GM12891 (cell line): ENCODE results near the gene SNX10.

Experiments used
- PAX5 ChIP-seq: IDR thresholded peaks from 2 replicates; pipeline ENCODE4 v1.6.1; 2011; ENCODE audit warnings: low read length, moderate library complexity, mild to moderate bottlenecking; ENCODE audit not compliant: insufficient read depth, severe bottlenecking
- POLR2A ChIP-seq: IDR thresholded peaks from 2 replicates; pipeline ENCODE4 v1.6.1; 2011; ENCODE audit warnings: low read depth, low read length, control low read depth
- POLR2AphosphoS5 ChIP-seq: IDR thresholded peaks from 2 replicates; pipeline ENCODE4 v1.6.1; 2011; ENCODE audit warnings: low read depth, low read length, control low read depth
- POU2F2 ChIP-seq: IDR thresholded peaks from 2 replicates; pipeline ENCODE4 v1.6.1; 2011; ENCODE audit warnings: low read depth, mild to moderate bottlenecking, control low read depth, low read length, moderate library complexity
- SPI1 ChIP-seq: IDR thresholded peaks from 2 replicates; pipeline ENCODE4 v1.6.1; 2011; ENCODE audit warnings: low read depth, low read length, control low read depth
- TAF1 ChIP-seq: IDR thresholded peaks from 2 replicates; pipeline ENCODE4 v1.6.1; 2011; ENCODE audit warnings: low read depth, low read length, control low read depth

DNA sequence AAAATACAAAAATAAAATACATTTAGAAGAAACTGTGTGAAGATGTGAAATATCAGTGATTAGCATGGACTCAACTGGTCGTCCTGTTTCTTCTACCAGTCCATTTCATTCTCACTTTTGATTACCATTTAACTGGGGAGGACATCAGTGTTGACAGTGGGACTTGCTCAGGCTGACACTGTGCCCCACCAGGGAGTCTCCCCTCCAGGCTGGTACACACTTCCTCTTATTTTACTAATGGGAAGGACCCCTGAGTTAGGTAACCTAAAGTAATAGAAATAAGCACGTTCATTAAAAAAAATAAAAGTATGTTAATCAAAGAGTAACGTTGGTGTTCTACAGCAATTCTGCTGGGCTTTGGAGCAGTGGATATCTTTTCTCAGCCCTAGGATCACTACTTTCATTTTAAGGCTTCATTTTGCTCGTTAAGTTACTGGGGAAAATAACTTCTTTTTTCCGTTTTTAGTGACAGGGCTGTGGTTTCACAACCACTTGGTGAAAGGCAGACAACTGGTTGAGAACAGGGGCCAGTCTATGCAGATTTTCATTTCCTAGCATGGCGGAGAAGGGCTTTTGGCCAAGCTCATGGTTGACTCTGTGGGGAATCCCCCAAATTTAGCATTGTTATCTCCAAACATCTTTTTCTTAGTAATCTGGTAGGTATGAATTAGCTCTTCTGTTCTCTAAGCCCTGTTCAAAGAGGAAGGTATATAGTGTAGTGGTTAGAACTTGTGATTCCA lies 2.1 kb downstream of the SNX10 start:
- no peak for TF ChIP-seq POLR2A
- no peak for TF ChIP-seq POLR2AphosphoS5
- TF ChIP-seq TAF1 = no peak
- TF ChIP-seq POU2F2 = peak; percentile 76; the same call in 1 of the 2 replicates
- TF ChIP-seq PAX5 = no peak
- TF ChIP-seq SPI1 = peak; percentile 91
